ENCODE results near the gene ALDH16A1.

GRCh38 chr19:49451430-49452181 lies 1.4 kb upstream of the ALDH16A1 start, which contains the start of gene PIH1D1:
- TF ChIP-seq EZH2phosphoT487 (IDR thresholded peaks at IDR 0.05; ENCODE audit: low read depth, severe bottlenecking, unreplicated experiment) = no peak
- TF ChIP-seq CTCF (IDR thresholded peaks at IDR 0.05; ENCODE audit: poor library complexity) = no peak
